Astrocyte of the cerebellum (primary cell): ENCODE measurements around the gene ZSWIM5.

ENCODE experiments used
- DNase-seq: peaks from one replicate; pipeline ENCODE4 v3.0.0-alpha.2; 2011; ENCODE audit warnings: low read depth
- H3K4me3 ChIP-seq: 2 replicates; pipeline ENCODE4 v1.5.1; 2011; ENCODE audit warnings: mild to moderate bottlenecking, low read depth, low read length, moderate library complexity
- in situ Hi-C: cut with HindIII; loops from 2 replicates; pipeline ENCODE4 v1.10.0; 2017; ENCODE audit warnings: low sequenced_read_pairs
- TF ChIP-seq, protein P1 (sequence below): IDR thresholded peaks from 2 replicates; pipeline ENCODE4 v1.5.1; 2012; ENCODE audit warnings: low read length, low read depth, moderate library complexity, mild to moderate bottlenecking; ENCODE audit errors: missing control alignments

ZSWIM5 gene

DNA sequence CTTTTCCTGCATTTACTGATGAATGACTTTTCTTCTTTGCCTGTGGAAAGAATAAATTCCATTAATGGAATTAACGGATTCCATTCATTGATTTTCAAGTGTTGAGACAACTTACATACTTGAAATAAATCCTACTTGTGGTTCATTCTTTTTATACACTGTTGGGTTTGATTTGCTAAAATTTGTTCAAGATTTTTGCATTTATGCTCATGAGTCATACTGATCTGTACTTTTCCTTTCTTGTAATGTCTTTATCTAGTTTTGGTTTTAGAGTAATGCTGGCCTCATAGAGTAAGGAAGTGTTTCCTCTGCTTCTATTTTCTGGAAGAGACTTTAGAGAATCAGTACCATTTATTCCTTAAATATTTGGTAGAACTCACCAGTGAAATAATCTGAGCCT, 180.0 kb downstream of the ZSWIM5 start:
- H3K4me3 ChIP-seq = no peak overlapping the region
- TF ChIP-seq, protein P1, sequence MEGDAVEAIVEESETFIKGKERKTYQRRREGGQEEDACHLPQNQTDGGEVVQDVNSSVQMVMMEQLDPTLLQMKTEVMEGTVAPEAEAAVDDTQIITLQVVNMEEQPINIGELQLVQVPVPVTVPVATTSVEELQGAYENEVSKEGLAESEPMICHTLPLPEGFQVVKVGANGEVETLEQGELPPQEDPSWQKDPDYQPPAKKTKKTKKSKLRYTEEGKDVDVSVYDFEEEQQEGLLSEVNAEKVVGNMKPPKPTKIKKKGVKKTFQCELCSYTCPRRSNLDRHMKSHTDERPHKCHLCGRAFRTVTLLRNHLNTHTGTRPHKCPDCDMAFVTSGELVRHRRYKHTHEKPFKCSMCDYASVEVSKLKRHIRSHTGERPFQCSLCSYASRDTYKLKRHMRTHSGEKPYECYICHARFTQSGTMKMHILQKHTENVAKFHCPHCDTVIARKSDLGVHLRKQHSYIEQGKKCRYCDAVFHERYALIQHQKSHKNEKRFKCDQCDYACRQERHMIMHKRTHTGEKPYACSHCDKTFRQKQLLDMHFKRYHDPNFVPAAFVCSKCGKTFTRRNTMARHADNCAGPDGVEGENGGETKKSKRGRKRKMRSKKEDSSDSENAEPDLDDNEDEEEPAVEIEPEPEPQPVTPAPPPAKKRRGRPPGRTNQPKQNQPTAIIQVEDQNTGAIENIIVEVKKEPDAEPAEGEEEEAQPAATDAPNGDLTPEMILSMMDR = no peak
- in situ Hi-C loops = no loop called here
- DNase-seq = no peak

DNA sequence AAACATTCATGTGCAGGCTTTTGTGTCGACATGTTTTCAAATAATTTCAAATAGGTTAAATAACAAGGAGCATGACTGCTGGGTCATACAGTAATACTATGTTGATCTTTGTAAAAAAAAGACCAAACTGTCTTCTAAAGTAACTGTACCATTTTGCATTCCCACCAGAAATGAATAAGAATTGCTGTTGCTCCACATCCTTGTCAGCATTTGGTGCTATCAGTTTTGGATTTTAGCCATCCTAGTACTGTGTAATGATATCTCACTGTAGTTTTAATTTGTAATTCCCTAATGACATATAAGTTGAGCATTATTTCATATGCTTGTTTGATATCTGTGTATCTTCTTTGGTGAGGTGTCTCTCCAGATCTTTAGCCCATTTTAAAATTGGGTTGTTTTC, 182.7 kb downstream of the ZSWIM5 start:
- no peak overlapping the region for H3K4me3 ChIP-seq
- in situ Hi-C loops = no loop called here

DNA sequence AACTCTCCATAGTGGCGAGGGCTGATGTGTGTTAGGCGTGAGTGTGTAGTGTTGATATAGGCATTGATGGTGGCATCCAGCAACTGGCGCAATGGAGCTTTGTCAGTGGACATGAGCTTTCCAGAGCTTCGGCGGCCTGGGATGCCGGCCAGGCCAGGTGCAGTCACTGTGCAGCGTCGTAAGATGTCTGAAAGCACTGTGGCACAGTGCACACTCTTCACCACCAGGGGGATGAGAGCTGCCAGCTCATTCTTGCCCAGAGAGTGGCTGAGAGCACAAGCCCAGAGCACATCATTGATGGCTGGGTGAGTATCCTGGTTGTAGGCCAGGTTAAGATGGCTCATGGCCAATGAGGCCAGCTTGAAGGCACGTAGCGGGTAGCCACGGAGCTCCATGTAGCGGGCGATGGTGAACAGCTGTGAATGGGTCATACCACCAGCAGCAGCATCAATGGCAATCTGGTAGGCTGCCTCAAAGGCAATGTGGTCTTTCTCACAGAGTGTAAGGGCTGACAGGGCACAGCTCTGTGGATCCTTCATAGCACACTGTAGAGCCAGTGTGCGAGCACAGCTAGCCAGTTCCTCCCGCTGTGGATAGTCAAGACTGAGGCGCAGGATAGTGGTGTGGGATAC, 187.7 kb downstream of the ZSWIM5 start:
- in situ Hi-C loops = no loop called here
- no peak overlapping the region for H3K4me3 ChIP-seq
- TF ChIP-seq, protein P1 = peak; percentile 87
- peak; percentile 49 for DNase-seq

More for the DNA sequence above, 182.7 kb downstream of the ZSWIM5 start:
- no peak for DNase-seq
- TF ChIP-seq, protein P1 = no peak

DNA sequence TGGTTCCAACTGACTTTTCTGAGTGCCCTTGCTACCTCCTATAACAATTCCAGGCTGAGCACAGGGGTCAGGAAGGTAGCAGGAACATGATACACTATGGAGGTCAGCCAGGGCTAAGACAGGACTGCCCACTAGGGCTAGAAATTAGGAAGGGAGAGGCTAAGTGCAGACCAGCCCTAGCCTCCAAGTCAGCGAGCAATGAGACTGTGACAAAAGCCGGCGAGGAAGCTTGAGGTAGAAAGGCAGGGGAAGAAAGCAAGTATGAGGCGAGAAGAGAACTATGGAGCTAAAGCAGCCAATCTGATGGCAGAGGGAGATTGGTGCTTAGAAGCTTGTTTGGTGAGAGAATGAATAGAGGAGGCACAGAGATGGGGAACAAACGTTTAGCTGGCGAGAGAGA, 189.6 kb downstream of the ZSWIM5 start:
- no peak for DNase-seq
- H3K4me3 ChIP-seq = no peak overlapping the region
- TF ChIP-seq, protein P1 = no peak
- in situ Hi-C loops = no loop called here

DNA sequence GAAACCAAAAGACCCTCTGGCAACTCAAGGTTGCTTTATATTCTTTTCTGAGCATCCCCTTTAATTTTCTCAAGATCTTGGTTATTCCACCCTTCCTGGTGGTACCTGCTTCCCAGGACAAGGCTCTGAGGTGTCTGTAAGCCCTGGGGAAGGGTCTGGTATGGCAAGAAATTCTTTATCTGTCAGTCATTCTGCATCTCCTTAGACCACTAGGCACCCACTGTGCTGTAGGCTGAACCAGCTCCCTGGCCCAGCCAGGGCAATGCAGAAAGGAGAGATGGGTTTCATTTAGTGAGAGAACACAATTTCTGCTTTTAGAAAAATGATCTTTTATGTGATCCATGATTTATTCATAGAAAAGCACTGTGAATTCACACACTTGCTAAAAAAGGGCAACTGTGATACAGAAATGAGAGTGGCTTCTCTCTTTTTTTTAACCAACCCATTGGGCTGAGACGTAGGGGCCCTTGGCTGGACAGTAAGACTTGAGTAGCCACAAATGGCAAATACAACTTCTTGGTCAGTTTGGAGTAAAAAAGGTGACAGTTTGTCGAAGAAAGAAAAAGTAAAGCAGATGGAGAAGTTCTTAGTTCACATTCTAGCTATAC, 190.2 kb downstream of the ZSWIM5 start:
- TF ChIP-seq, protein P1 = no peak
- no peak for DNase-seq
- in situ Hi-C loops = no loop called here
- H3K4me3 ChIP-seq = no peak overlapping the region

DNA sequence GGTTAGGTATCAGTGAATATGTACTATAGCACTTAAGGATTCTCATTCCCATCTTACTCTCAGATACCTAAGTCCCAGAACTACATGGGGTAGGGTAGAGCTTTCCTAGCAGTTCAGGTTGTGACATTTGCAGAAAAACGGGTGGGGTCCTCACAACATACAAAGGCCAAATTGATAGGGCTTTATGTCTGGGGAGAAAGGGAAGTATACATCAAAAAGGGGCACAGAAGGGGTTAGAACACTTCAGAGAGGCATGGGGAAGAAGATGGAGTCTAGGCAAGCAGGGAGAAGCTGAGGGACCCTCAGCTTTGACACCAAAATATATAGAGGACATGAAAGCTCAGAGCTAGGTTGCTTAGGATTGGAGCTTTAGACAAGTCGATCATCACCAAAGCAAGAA, 190.7 kb downstream of the ZSWIM5 start:
- in situ Hi-C loops = no loop called here
- no peak overlapping the region for H3K4me3 ChIP-seq
- no peak for DNase-seq
- TF ChIP-seq, protein P1 = no peak
